GM18868 (cell line): ENCODE results near the gene NDUFA8.

ENCODE experiments used
- ATAC-seq: cut with Tn5 transposase; IDR thresholded peaks from one replicate; pipeline ENCODE4 v1.9.1; 2021; ENCODE audit warnings: mild to moderate bottlenecking, moderate library complexity; ENCODE audit not compliant: unreplicated experiment

NDUFA8 gene

DNA sequence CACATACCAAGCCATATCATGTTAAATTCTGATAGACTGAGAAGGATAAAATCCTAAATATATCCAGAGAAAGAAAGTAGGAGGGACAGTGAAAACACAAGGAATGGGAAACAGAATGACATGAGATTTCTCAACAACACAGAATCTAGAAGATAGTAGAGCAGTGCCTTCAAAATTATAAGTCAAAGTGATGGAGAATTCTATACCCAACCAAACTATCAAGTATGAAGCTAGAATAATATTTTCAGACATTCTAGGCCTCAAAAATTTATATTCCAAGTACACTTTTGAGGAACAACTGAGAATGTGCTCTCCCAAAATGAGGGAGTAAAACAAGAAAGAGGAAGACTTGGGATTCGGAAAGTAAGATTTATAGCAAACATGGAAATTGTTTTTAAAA is 55.6 kb downstream of the NDUFA8 start:
- no peak for ATAC-seq

DNA sequence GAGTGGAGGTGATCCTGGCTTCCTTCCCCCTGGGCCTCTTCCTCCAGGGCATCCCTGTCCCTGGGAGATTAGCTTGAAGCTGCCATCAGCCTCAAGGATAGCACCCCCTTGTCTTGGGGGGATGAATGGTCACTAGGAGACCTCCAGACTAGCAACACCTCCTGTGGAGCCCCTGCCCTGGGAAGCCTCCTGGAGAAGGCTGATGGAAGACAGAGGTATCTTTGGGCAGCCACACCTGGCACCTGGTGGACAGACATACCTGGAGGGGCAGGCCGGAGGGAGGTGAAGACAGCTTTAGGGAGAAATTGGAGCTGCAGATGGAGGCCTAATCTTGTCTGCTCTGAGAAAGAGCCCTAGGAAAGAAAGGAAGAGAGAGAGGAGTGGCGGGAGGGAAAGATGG is 57.4 kb downstream of the NDUFA8 start:
- no peak for ATAC-seq

DNA sequence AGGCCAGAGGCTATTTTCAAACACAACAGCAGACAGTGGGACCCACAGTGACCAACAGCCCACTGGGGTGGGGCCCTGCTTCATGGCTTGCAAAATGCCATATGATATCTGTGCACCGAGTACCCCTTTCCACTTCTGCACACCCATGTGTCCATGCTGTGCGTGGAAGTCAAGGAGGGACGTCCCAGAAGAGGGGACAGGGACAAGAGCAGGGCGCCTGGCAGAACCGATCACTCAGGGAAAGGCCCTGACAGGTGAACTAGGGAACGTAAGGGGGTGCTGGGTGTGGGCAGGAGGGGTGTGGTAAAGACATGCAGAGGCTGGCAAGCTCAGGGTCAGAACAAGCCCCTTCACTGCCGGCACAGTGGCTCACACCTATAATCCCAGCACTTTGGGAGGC is 58.8 kb downstream of the NDUFA8 start:
- ATAC-seq = no peak

DNA sequence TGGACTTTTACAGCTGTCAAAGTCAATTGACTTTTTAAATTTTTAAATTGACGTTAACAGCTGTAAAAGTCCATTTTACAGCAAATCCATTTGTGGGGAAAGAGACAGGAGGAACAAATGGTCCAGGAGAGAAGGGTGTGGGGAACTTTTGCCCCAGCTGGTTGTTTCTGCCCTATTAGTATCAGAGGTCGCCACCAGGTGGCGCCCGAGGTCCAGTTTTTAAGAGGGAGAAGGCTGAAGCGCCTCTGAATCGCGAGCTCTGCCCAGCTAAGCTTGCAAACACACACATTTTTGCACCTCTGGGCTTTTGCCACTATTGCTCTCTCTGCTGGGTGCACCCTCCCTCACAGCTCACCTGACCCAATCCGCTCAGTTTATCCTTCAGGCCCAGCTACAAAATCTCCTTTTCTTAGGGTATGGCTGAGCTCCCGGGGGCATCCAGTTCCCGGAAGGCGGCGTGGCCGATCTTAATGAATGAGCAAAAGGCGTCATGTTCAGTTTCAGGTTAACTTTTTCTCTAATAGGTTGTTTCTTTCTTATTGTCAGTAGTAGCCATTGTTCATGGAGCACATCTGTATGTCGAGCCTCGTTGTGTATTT is 60.2 kb downstream of the NDUFA8 start:
- peak; percentile 86 for ATAC-seq

DNA sequence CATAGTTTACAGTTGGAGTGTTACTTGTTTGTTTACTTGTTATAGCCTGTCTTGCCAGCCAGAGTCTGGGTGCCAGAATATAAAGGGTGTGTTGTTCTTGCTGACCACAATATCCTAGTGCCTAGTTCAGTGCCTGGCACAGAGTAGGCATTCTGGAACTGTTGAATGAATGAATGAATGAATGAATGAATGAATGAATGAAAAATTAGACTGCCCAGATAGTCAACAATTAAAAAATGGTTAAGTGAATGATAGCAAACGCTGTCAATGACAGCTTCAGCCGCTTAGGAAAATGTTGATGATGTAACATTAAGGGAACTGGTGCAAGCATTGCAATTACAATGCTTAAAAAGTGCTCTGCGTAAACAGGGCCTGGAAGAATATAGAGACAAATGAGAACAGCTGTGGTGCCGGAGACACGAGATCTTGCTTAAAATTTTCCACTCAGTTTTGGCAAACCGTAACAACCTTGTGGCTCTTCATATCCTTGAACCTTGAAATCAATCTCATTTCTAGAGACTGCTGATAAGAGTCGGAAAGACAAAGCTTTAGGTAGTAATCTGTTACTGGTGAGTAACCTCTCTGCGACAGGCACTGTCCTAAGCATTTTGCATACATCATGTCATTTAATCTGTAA is 61.8 kb downstream of the NDUFA8 start:
- ATAC-seq = no peak

DNA sequence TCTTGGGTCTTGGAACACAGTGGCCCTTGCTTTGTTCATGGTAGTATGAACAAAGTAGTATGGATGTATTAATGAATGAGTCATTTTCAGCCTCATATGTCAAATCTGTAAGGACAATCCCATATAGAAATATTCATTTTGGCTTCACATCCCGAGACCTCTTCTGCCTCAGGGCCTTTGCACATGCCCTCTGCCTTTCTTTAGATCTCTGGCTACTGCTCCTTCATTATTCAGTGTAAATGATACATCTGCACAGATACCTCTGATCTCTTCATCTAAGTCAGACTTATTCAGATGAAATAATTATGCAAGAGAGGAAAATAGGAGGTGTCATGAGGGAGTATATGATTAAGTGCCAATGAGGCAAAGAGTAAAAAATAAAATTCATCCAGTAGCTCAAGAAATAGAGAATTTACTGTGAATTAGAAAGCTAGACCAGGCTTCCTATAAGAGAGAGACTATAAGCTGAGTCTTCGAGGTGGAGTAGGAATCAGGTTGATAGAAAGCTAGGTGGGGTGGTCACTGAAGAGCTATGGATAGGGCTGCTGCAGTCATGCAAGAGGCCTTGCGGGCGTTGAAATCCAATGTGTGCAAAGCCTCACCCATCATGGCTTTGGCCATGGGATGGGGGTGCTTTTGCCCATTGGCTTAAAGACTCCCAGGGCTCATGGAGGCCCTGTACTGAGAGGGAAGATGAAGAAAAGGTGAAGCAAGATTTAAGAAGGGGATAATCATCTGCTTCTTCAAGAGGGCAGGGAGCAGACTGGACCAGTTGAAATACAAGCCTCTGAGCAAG is 62.8 kb downstream of the NDUFA8 start:
- ATAC-seq = no peak

DNA sequence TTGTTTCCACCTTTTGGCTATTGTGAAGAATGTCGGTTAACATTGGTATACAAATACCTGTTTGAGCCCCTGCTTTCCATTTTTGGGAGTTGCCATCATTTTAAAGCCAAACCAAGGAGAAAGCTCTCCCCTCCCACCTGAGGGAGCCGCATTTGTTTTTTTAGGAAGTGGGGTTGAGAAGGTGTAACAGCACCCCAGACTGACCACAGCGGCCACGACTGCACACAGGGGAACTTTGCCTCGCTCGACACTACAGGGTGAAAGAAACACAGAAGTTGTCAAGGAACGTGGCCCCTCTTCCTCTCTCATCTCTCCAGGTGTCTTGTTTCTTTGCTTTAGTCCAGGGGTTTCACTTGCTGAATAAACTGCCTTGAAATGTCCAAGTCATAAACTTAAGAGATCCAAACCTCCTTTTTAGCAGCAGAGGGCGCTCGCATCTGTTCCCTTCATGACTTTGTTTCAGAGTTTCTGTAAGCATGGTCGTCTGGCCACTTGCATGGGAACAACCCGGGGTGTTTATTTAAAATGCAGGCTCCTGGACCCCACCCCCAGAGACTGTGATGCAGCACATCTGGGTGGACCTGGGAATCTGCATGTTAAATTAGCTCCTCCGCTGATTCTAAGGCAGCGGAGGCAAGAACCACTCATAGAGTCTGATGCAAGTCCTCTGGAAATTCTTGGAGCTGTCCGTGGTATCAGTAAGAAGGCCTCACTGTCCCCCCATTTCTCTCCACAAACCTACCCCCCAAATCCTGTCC is 64.4 kb downstream of the NDUFA8 start:
- no peak for ATAC-seq
